ENCODE data around the gene YPEL4.

Gene YPEL4

GRCh38 chr11:57633394-57634070 lies 16.2 kb downstream of the YPEL4 start:
- no peak for DNase-seq (ENCODE audit: low read depth, low spot score)

- DNase-seq (ENCODE audit: low read depth, low spot score): no peak
These were observed 17.6 kb downstream of the YPEL4 start for GRCh38 chr11:57632116-57632515.

GRCh38 chr11:57630171-57630570 lies 19.5 kb downstream of the YPEL4 start:
- DNase-seq (ENCODE audit: low read depth, low spot score): no peak

- no peak for DNase-seq (ENCODE audit: low read depth, low spot score)
These were observed 22.8 kb downstream of the YPEL4 start for GRCh38 chr11:57626895-57627294.

GRCh38 chr11:57624864-57625263 lies 24.8 kb downstream of the YPEL4 start:
- no peak for DNase-seq (ENCODE audit: low read depth, low spot score)

GRCh38 chr11:57622263-57622662 lies 27.4 kb downstream of the YPEL4 start:
- DNase-seq (ENCODE audit: low read depth, low spot score): no peak

- DNase-seq (ENCODE audit: low read depth, low spot score): no peak
These were observed 29.2 kb downstream of the YPEL4 start for GRCh38 chr11:57620467-57620866.

GRCh38 chr11:57619331-57619730 lies 30.4 kb downstream of the YPEL4 start:
- DNase-seq (ENCODE audit: low read depth, low spot score): no peak

GRCh38 chr11:57618438-57618837 lies 31.3 kb downstream of the YPEL4 start:
- no peak for DNase-seq (ENCODE audit: low read depth, low spot score)

- DNase-seq (ENCODE audit: low read depth, low spot score): no peak
These were observed 33.1 kb downstream of the YPEL4 start for GRCh38 chr11:57616595-57616994.

GRCh38 chr11:57615308-57615707 lies 34.4 kb downstream of the YPEL4 start:
- no peak for DNase-seq (ENCODE audit: low read depth, low spot score)

- DNase-seq (ENCODE audit: low read depth, low spot score): no peak
These were observed 35.4 kb downstream of the YPEL4 start for GRCh38 chr11:57614234-57614772.

- DNase-seq (ENCODE audit: low read depth, low spot score): no peak
These were observed 39.5 kb downstream of the YPEL4 start for GRCh38 chr11:57610170-57610569.

GRCh38 chr11:57605028-57605420 lies 44.7 kb downstream of the YPEL4 start:
- no peak for DNase-seq (ENCODE audit: low read depth, low spot score)

- DNase-seq (ENCODE audit: low read depth, low spot score): no peak
These were observed 45.2 kb downstream of the YPEL4 start for GRCh38 chr11:57604296-57605027.

- no peak for DNase-seq (ENCODE audit: low read depth, low spot score)
These were observed 48.4 kb downstream of the YPEL4 start for GRCh38 chr11:57601297-57601696.

- DNase-seq (ENCODE audit: low read depth, low spot score): no peak
These were observed 50.3 kb downstream of the YPEL4 start for GRCh38 chr11:57599381-57599780.

- no peak for DNase-seq (ENCODE audit: low read depth, low spot score)
These were observed 50.9 kb downstream of the YPEL4 start for GRCh38 chr11:57598831-57599155.

- DNase-seq (ENCODE audit: low read depth, low spot score): peak; percentile 17
These were observed 51.5 kb downstream of the YPEL4 start for GRCh38 chr11:57597916-57598830.

GRCh38 chr11:57597461-57597915 lies 52.2 kb downstream of the YPEL4 start, which contains the start of gene SERPING1:
SERPING1 (plus strand) TSS chr11:57597685; CDS start chr11:57598271, 586 bp downstream.
- no peak for DNase-seq (ENCODE audit: low read depth, low spot score)

- DNase-seq (ENCODE audit: low read depth, low spot score): no peak
These were observed 53.3 kb downstream of the YPEL4 start for GRCh38 chr11:57596266-57596885.
